HuH-7 (cell line): ENCODE results near the gene PRKACA.

Experiments used
- DNase-seq: peaks from one replicate; pipeline ENCODE4 v3.0.0; 2011; ENCODE audit warnings: low spot score

PRKACA gene

GRCh38 chr19:14117668-14118164 is at the start of gene PRKACA:
Gene PRKACA, minus strand, starts transcription at chr19:14117762. Its CDS starts 215 bp downstream, at chr19:14117547.
- DNase-seq = peak; percentile 98

GRCh38 chr19:14166999-14167575 is 49.5 kb upstream of the PRKACA start:
- no peak for DNase-seq

GRCh38 chr19:14165990-14166830 is 48.6 kb upstream of the PRKACA start:
- no peak for DNase-seq

- DNase-seq = no peak
Measured at GRCh38 chr19:14164724-14165493, 47.3 kb upstream of the PRKACA start.

GRCh38 chr19:14164082-14164481 is 46.5 kb upstream of the PRKACA start:
- DNase-seq = no peak

- DNase-seq = no peak
Measured at GRCh38 chr19:14162871-14163297, 45.3 kb upstream of the PRKACA start.

- DNase-seq = no peak
Measured at GRCh38 chr19:14161305-14161704, 43.7 kb upstream of the PRKACA start.

- no peak for DNase-seq
Measured at GRCh38 chr19:14160017-14160703, 42.6 kb upstream of the PRKACA start.

GRCh38 chr19:14159059-14159458 is 41.5 kb upstream of the PRKACA start:
- DNase-seq = no peak

- no peak for DNase-seq
Measured at GRCh38 chr19:14158276-14159023, 40.9 kb upstream of the PRKACA start.

- no peak for DNase-seq
Measured at GRCh38 chr19:14156971-14157717, 39.6 kb upstream of the PRKACA start.

GRCh38 chr19:14156122-14156521 is 38.6 kb upstream of the PRKACA start:
- DNase-seq = no peak

GRCh38 chr19:14155371-14155770 is 37.8 kb upstream of the PRKACA start:
- DNase-seq = no peak

GRCh38 chr19:14152713-14153112 is 35.2 kb upstream of the PRKACA start:
- no peak for DNase-seq

- DNase-seq = no peak
Measured at GRCh38 chr19:14150770-14151661, 33.5 kb upstream of the PRKACA start.

GRCh38 chr19:14150041-14150769 is 32.6 kb upstream of the PRKACA start:
- DNase-seq = no peak

- no peak for DNase-seq
Measured at GRCh38 chr19:14149509-14149994, 32.0 kb upstream of the PRKACA start.

GRCh38 chr19:14148751-14149410 is 31.3 kb upstream of the PRKACA start:
- DNase-seq = no peak
